Measurements from ENCODE around the gene MRPL38.

The MRPL38 gene

GRCh38 chr17:75898791-75899190, 5.9 kb downstream of the MRPL38 start:
- H3K27me3 ChIP-seq (replicated peaks in 2 of 5; ENCODE audit: control insufficient read depth in 4 of 5, insufficient read depth in 5 of 5, low read length in 4 of 5) = no peaks in the 10 kb centered on the region
- H3K36me3 ChIP-seq (ENCODE audit: control insufficient read depth in 4 of 4, insufficient read depth in 4 of 4, low read length in 3 of 4) = peaks cover 4 to 52% (median 41%) of the 10 kb centered on the region in 4 experiments
- 100% methylated on average over 11 of the region's 16 CpGs for WGBS (ENCODE audit: insufficient coverage)
- DNase-seq = no peak
- H3K4me1 ChIP-seq (ENCODE audit: control extremely low read depth in 1 of 4, control insufficient read depth in 4 of 4, insufficient read depth in 4 of 4, low read length in 3 of 4) = peaks cover 2 to 28% (median 26%) of the 10 kb centered on the region in 4 experiments
- ChIA-PET POLR2A (interaction anchor here (0.6 kb wide), 1 partner anchor 252 kb away, joined by 3 read pairs; no protein-coding TSS in a partner anchor), CTCF (interaction anchor here (0.6 to 15.2 kb wide), 6 partner anchors 16 to 121 kb away, joined by 3 to 173 read pairs (median 3); partner anchors contain the start of gene TRIM47)
- H3K27ac ChIP-seq (ENCODE audit: insufficient read depth in 1 of 2, low read depth in 1 of 2, low read length in 2 of 2, poor library complexity in 1 of 2, severe bottlenecking in 2 of 2) = no peak overlapping the region
- no peaks in the 10 kb centered on the region for H3K9me3 ChIP-seq (ENCODE audit: control extremely low read depth in 1 of 5, control insufficient read depth in 4 of 5, insufficient read depth in 2 of 5, low read depth in 1 of 5, low read length in 4 of 5)
- H3K4me3 ChIP-seq (ENCODE audit: control insufficient read depth in 1 of 7, extremely low read depth in 1 of 7, insufficient read depth in 4 of 7, low read depth in 2 of 7, low read length in 6 of 7) = no peak overlapping the region

- H3K9me3 ChIP-seq (ENCODE audit: control extremely low read depth in 1 of 5, control insufficient read depth in 4 of 5, insufficient read depth in 2 of 5, low read depth in 1 of 5, low read length in 4 of 5) = no peaks in the 10 kb centered on the region
- 99% methylated on average over 8 of the region's 8 CpGs for WGBS (ENCODE audit: insufficient coverage)
- H3K27ac ChIP-seq (ENCODE audit: insufficient read depth in 1 of 2, low read depth in 1 of 2, low read length in 2 of 2, poor library complexity in 1 of 2, severe bottlenecking in 2 of 2) = no peak overlapping the region
- peaks cover 4 to 59% (median 44%) of the 10 kb centered on the region in 4 experiments for H3K36me3 ChIP-seq (ENCODE audit: control insufficient read depth in 4 of 4, insufficient read depth in 4 of 4, low read length in 3 of 4)
- DNase-seq = no peak
- no peak overlapping the region for H3K4me3 ChIP-seq (ENCODE audit: control insufficient read depth in 1 of 7, extremely low read depth in 1 of 7, insufficient read depth in 4 of 7, low read depth in 2 of 7, low read length in 6 of 7)
- H3K4me1 ChIP-seq (ENCODE audit: control extremely low read depth in 1 of 4, control insufficient read depth in 4 of 4, insufficient read depth in 4 of 4, low read length in 3 of 4) = peaks cover 2 to 25% (median 20%) of the 10 kb centered on the region in 4 experiments
- ChIA-PET POLR2A (interaction anchor here (0.6 to 2.2 kb wide), 2 partner anchors 54 to 251 kb away, joined by 3 to 6 read pairs; partner anchors contain the start of gene UNC13D), CTCF (interaction anchor here (0.6 to 15.2 kb wide), 11 partner anchors 15 to 121 kb away, joined by 3 to 173 read pairs (median 3); partner anchors contain the start of genes TRIM47, UNC13D and WBP2)
- no peaks in the 10 kb centered on the region for H3K27me3 ChIP-seq (replicated peaks in 2 of 5; ENCODE audit: control insufficient read depth in 4 of 5, insufficient read depth in 5 of 5, low read length in 4 of 5)
These were observed 6.6 kb downstream of the MRPL38 start for GRCh38 chr17:75898065-75898464.

- ChIA-PET POLR2A (interaction anchor here (0.6 to 2.2 kb wide), 5 partner anchors 19 to 203 kb away, joined by 3 to 17 read pairs (median 6); partner anchors contain the start of genes TRIM47, UNC13D and WBP2), CTCF (interaction anchor here (1.0 to 15.2 kb wide), 13 partner anchors 7 to 122 kb away, joined by 3 to 173 read pairs (median 4); partner anchors contain the start of genes MRPL38, TRIM47, UNC13D and WBP2)
- H3K27me3 ChIP-seq (replicated peaks in 2 of 5; ENCODE audit: control insufficient read depth in 4 of 5, insufficient read depth in 5 of 5, low read length in 4 of 5) = no peaks in the 10 kb centered on the region
- peak overlapping the region in 1 of 2 experiments; percentile 58 for H3K27ac ChIP-seq (ENCODE audit: insufficient read depth in 1 of 2, low read depth in 1 of 2, low read length in 2 of 2, poor library complexity in 1 of 2, severe bottlenecking in 2 of 2)
- no peak for DNase-seq
- H3K36me3 ChIP-seq (ENCODE audit: control insufficient read depth in 4 of 4, insufficient read depth in 4 of 4, low read length in 3 of 4) = peaks cover 4 to 66% (median 43%) of the 10 kb centered on the region in 4 experiments
- H3K4me3 ChIP-seq (ENCODE audit: control insufficient read depth in 1 of 7, extremely low read depth in 1 of 7, insufficient read depth in 4 of 7, low read depth in 2 of 7, low read length in 6 of 7) = peak overlapping the region in 5 of 7 experiments; percentile 19 to 85 (median 76)
- WGBS (ENCODE audit: insufficient coverage) = 82% methylated on average over 34 of the region's 37 CpGs
- no peaks in the 10 kb centered on the region for H3K9me3 ChIP-seq (ENCODE audit: control extremely low read depth in 1 of 5, control insufficient read depth in 4 of 5, insufficient read depth in 2 of 5, low read depth in 1 of 5, low read length in 4 of 5)
- peaks cover 2 to 25% (median 20%) of the 10 kb centered on the region in 4 experiments for H3K4me1 ChIP-seq (ENCODE audit: control extremely low read depth in 1 of 4, control insufficient read depth in 4 of 4, insufficient read depth in 4 of 4, low read length in 3 of 4)
These were observed 7.3 kb downstream of the MRPL38 start for GRCh38 chr17:75897160-75898019.

- ChIA-PET CTCF (interaction anchor here (0.7 to 15.2 kb wide), 15 partner anchors 8 to 143 kb away, joined by 3 to 173 read pairs (median 5); partner anchors contain the start of genes MRPL38, TRIM47, UNC13D and WBP2), POLR2A (interaction anchor here (1.2 to 2.2 kb wide), 4 partner anchors 19 to 113 kb away, joined by 3 to 17 read pairs (median 6); partner anchors contain the start of genes TRIM47, UNC13D and WBP2)
- Histone ChIP-seq H3K9me3 (ENCODE audit: control extremely low read depth in 1 of 5, control insufficient read depth in 4 of 5, insufficient read depth in 2 of 5, low read depth in 1 of 5, low read length in 4 of 5) (no peaks in the 10 kb centered on the region), H3K27me3 (replicated peaks in 2 of 5; ENCODE audit: control insufficient read depth in 4 of 5, insufficient read depth in 5 of 5, low read length in 4 of 5) (no peaks in the 10 kb centered on the region), H3K36me3 (ENCODE audit: control insufficient read depth in 4 of 4, insufficient read depth in 4 of 4, low read length in 3 of 4) (peaks cover 4 to 67% (median 43%) of the 10 kb centered on the region in 4 experiments), H3K4me3 (ENCODE audit: control insufficient read depth in 1 of 7, extremely low read depth in 1 of 7, insufficient read depth in 4 of 7, low read depth in 2 of 7, low read length in 6 of 7) (peak within 1 kb of the TSS; percentile 66 to 85 (median 76)), H3K27ac (ENCODE audit: insufficient read depth in 1 of 2, low read depth in 1 of 2, low read length in 2 of 2, poor library complexity in 1 of 2, severe bottlenecking in 2 of 2) (peak within 1 kb of the TSS in 1 of 2 experiments; percentile 70), H3K4me1 (ENCODE audit: control extremely low read depth in 1 of 4, control insufficient read depth in 4 of 4, insufficient read depth in 4 of 4, low read length in 3 of 4) (peaks cover 2 to 25% (median 20%) of the 10 kb centered on the region in 4 experiments)
- WGBS (ENCODE audit: insufficient coverage) = under 1% methylated on average over 83 of the region's 102 CpGs
- peak; percentile 83 to 88 (median 83) for DNase-seq
These were observed 8.1 kb downstream of the MRPL38 start, which contains the start of gene TRIM65 for GRCh38 chr17:75896415-75897159. Gene TRIM65 (minus strand): TSS chr17:75896951. CDS start chr17:75896937, 14 bp downstream.

- ChIA-PET POLR2A (interaction anchor here (1.6 to 2.2 kb wide), 3 partner anchors 18 to 52 kb away, joined by 6 to 17 read pairs (median 6); partner anchors contain the start of genes TRIM47, UNC13D and WBP2), CTCF (interaction anchor here (1.0 to 15.2 kb wide), 13 partner anchors 9 to 113 kb away, joined by 3 to 173 read pairs (median 4); partner anchors contain the start of genes MRPL38, TRIM47 and UNC13D)
- Histone ChIP-seq H3K27me3 (replicated peaks in 2 of 5; ENCODE audit: control insufficient read depth in 4 of 5, insufficient read depth in 5 of 5, low read length in 4 of 5) (no peaks in the 10 kb centered on the region), H3K4me3 (ENCODE audit: control insufficient read depth in 1 of 7, extremely low read depth in 1 of 7, insufficient read depth in 4 of 7, low read depth in 2 of 7, low read length in 6 of 7) (peak overlapping the region; percentile 17 to 85 (median 76)), H3K4me1 (ENCODE audit: control extremely low read depth in 1 of 4, control insufficient read depth in 4 of 4, insufficient read depth in 4 of 4, low read length in 3 of 4) (peaks cover 2 to 25% (median 20%) of the 10 kb centered on the region in 4 experiments), H3K9me3 (ENCODE audit: control extremely low read depth in 1 of 5, control insufficient read depth in 4 of 5, insufficient read depth in 2 of 5, low read depth in 1 of 5, low read length in 4 of 5) (no peaks in the 10 kb centered on the region), H3K27ac (ENCODE audit: insufficient read depth in 1 of 2, low read depth in 1 of 2, low read length in 2 of 2, poor library complexity in 1 of 2, severe bottlenecking in 2 of 2) (peak overlapping the region in 1 of 2 experiments; percentile 70), H3K36me3 (ENCODE audit: control insufficient read depth in 4 of 4, insufficient read depth in 4 of 4, low read length in 3 of 4) (peaks cover 2 to 67% (median 45%) of the 10 kb centered on the region in 4 experiments)
- DNase-seq = peak in 1 of 3 donors; percentile 20
- WGBS (ENCODE audit: insufficient coverage) = 41% methylated on average over 27 of the region's 28 CpGs
These were observed 9.1 kb downstream of the MRPL38 start for GRCh38 chr17:75895370-75896155.

Measured in common myeloid progenitor, CD34-positive (primary cell).